Measurements from ENCODE around the gene TRIM67.

TRIM67 gene

DNA sequence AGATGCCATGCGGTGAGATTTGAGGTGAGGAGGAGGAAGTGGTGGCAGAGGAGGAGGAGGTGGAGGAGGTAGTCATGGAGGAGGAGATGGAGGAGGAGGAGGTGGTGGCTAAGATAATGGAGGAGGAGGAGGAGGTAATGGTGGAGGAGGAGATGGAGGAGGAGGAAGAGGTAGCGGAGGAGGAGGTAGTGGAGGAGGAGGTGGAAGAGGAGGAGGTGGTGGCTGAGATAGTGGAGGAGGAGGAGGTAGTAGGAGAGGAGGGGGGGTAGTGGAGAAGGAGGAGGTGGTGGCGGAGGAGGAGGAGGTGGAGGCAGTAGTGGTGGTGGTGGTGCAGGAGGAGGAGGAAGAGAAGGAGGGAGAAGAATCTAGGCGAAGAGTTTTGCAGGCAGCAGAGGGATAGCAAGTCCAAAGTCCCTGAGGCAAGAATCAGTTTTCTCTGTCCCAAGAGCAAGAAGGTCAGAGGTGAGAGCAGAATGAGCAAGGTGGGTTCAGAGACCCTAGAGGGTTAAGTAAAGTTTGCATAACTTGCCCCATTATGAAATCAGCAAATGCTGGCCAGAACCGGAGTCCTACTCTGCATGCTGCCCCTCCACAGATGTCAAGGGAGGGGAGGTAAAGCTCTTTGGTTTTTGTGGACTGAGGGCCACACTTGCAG lies 40.2 kb downstream of the TRIM67 start:
- TF ChIP-seq EZH2phosphoT487 (conservative IDR thresholded peaks at IDR 0.05; ENCODE audit: low read length): no peak
- TF ChIP-seq CTCF (IDR thresholded peaks at IDR 0.05; ENCODE audit: insufficient read depth, low read length, poor library complexity, severe bottlenecking): no peak
- H3K9ac ChIP-seq (ENCODE audit: low read length): no peak overlapping the region
- no peaks in the 10 kb centered on the region for H3K9me2 ChIP-seq (replicated peaks; ENCODE audit: insufficient read depth, low read length)
- no peaks in the 10 kb centered on the region for H3F3A ChIP-seq (ENCODE audit: insufficient read depth)
- H3K4me2 ChIP-seq (ENCODE audit: low read depth, low read length, poor library complexity, severe bottlenecking): no peak overlapping the region
- no peak overlapping the region for H3K4me3 ChIP-seq (ENCODE audit: insufficient read depth, low read length, poor library complexity, severe bottlenecking)
- no peaks in the 10 kb centered on the region for H4K20me1 ChIP-seq (ENCODE audit: low read depth, low read length)
- H3K79me2 ChIP-seq (ENCODE audit: insufficient read depth, low read length): no peaks in the 10 kb centered on the region
- H3K9me3 ChIP-seq (ENCODE audit: insufficient read depth, low read length): no peaks in the 10 kb centered on the region
- no peaks in the 10 kb centered on the region for H3K27me3 ChIP-seq (ENCODE audit: low read length)
- H3K27ac ChIP-seq (ENCODE audit: low read depth, low read length): no peak overlapping the region
- no peak overlapping the region for H2AFZ ChIP-seq (ENCODE audit: low read depth, low read length, severe bottlenecking)
- no peaks in the 10 kb centered on the region for H3K36me3 ChIP-seq (ENCODE audit: low read length)

GRCh38 chr1:231203259-231204057 lies 41.6 kb downstream of the TRIM67 start:
- H3K9ac ChIP-seq (ENCODE audit: low read length): no peak overlapping the region
- H3K36me3 ChIP-seq (ENCODE audit: low read length): no peaks in the 10 kb centered on the region
- no peak overlapping the region for H3K4me2 ChIP-seq (ENCODE audit: low read depth, low read length, poor library complexity, severe bottlenecking)
- no peak overlapping the region for H3K27ac ChIP-seq (ENCODE audit: low read depth, low read length)
- H3K27me3 ChIP-seq (ENCODE audit: low read length): no peaks in the 10 kb centered on the region
- H2AFZ ChIP-seq (ENCODE audit: low read depth, low read length, severe bottlenecking): no peak overlapping the region
- H3K79me2 ChIP-seq (ENCODE audit: insufficient read depth, low read length): no peaks in the 10 kb centered on the region
- no peaks in the 10 kb centered on the region for H3K9me2 ChIP-seq (replicated peaks; ENCODE audit: insufficient read depth, low read length)
- no peaks in the 10 kb centered on the region for H4K20me1 ChIP-seq (ENCODE audit: low read depth, low read length)
- no peak for TF ChIP-seq EZH2phosphoT487 (conservative IDR thresholded peaks at IDR 0.05; ENCODE audit: low read length)
- no peak for TF ChIP-seq CTCF (IDR thresholded peaks at IDR 0.05; ENCODE audit: insufficient read depth, low read length, poor library complexity, severe bottlenecking)
- no peaks in the 10 kb centered on the region for H3K9me3 ChIP-seq (ENCODE audit: insufficient read depth, low read length)
- H3K4me3 ChIP-seq (ENCODE audit: insufficient read depth, low read length, poor library complexity, severe bottlenecking): no peak overlapping the region
- no peaks in the 10 kb centered on the region for H3F3A ChIP-seq (ENCODE audit: insufficient read depth)

GRCh38 chr1:231206856-231207255 lies 45.0 kb downstream of the TRIM67 start:
- Histone ChIP-seq H3F3A (ENCODE audit: insufficient read depth) (no peaks in the 10 kb centered on the region), H3K9me2 (replicated peaks; ENCODE audit: insufficient read depth, low read length) (no peaks in the 10 kb centered on the region), H2AFZ (ENCODE audit: low read depth, low read length, severe bottlenecking) (no peak overlapping the region), H3K27ac (ENCODE audit: low read depth, low read length) (no peak overlapping the region), H3K9me3 (ENCODE audit: insufficient read depth, low read length) (no peaks in the 10 kb centered on the region), H3K4me3 (ENCODE audit: insufficient read depth, low read length, poor library complexity, severe bottlenecking) (no peak overlapping the region), H3K27me3 (ENCODE audit: low read length) (no peaks in the 10 kb centered on the region), H3K9ac (ENCODE audit: low read length) (no peak overlapping the region), H4K20me1 (ENCODE audit: low read depth, low read length) (no peaks in the 10 kb centered on the region), H3K36me3 (ENCODE audit: low read length) (no peaks in the 10 kb centered on the region), H3K4me2 (ENCODE audit: low read depth, low read length, poor library complexity, severe bottlenecking) (no peak overlapping the region), H3K79me2 (ENCODE audit: insufficient read depth, low read length) (no peaks in the 10 kb centered on the region)
- TF ChIP-seq EZH2phosphoT487 (conservative IDR thresholded peaks at IDR 0.05; ENCODE audit: low read length) (no peak), CTCF (IDR thresholded peaks at IDR 0.05; ENCODE audit: insufficient read depth, low read length, poor library complexity, severe bottlenecking) (no peak)
